SU-DHL-6 (cell line): ENCODE results near the gene CXCL5.

Experiments
- EZH2phosphoT487 ChIP-seq: fragments of 200-600 bp; sonication (generic), shearing (Covaris generic); conservative IDR thresholded peaks from 2 replicates; pipeline ENCODE4 v1.6.1; 2018; ENCODE audit warnings: mild to moderate bottlenecking, antibody characterized with exemption, low read length, moderate library complexity, mixed read lengths
- TF ChIP-seq, protein P1 (sequence below): fragments of 200-600 bp; sonication (generic); IDR thresholded peaks from one replicate; pipeline ENCODE4 v1.5.1; 2017; ENCODE audit warnings: antibody characterized with exemption, mild to moderate bottlenecking, low read length, moderate library complexity; ENCODE audit not compliant: insufficient read depth, poor library complexity, severe bottlenecking

GRCh38 chr4:73952352-73952751, 46.1 kb downstream of the CXCL5 start:
- TF ChIP-seq, protein P1, sequence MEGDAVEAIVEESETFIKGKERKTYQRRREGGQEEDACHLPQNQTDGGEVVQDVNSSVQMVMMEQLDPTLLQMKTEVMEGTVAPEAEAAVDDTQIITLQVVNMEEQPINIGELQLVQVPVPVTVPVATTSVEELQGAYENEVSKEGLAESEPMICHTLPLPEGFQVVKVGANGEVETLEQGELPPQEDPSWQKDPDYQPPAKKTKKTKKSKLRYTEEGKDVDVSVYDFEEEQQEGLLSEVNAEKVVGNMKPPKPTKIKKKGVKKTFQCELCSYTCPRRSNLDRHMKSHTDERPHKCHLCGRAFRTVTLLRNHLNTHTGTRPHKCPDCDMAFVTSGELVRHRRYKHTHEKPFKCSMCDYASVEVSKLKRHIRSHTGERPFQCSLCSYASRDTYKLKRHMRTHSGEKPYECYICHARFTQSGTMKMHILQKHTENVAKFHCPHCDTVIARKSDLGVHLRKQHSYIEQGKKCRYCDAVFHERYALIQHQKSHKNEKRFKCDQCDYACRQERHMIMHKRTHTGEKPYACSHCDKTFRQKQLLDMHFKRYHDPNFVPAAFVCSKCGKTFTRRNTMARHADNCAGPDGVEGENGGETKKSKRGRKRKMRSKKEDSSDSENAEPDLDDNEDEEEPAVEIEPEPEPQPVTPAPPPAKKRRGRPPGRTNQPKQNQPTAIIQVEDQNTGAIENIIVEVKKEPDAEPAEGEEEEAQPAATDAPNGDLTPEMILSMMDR = no peak
- TF ChIP-seq EZH2phosphoT487 = no peak
